ENCODE measurements around the gene TMEM94. TPM values are rescaled to one million over a fixed set of nuclear protein-coding genes. Genes with fewer than 3 reads are reported as not detected.
A peak's percentile ranks its signal among the peaks of the same experiment; 100 is the strongest.
"Not testable (repeated sequence)": the region's sequence is repeated elsewhere in the genome, so short reads cannot be mapped to it uniquely, and the experiment has no call there.

The TMEM94 gene
- total RNA-seq, 1 donor from 2014 or later = 43.2 TPM

- intact Hi-C loops (cut with DNase I) = no loop called here
- Histone ChIP-seq H3K27me3 (no peaks in the 10 kb centered on the region), H3K27ac (no peak overlapping the region), H3K4me1 (peaks cover 12% of the 10 kb centered on the region), H3K4me3 (no peak overlapping the region), H3K36me3 (no peaks in the 10 kb centered on the region), H3K9me3 (no peaks in the 10 kb centered on the region)
- DNase-seq (ENCODE audit: extremely low spot score in 2 of 2) = no peak
- TF ChIP-seq POLR2AphosphoS5 (IDR thresholded peaks at IDR 0.05; ENCODE audit: insufficient read depth in 1 of 2, low read depth in 1 of 2) (no peak), CTCF (IDR thresholded peaks at IDR 0.05) (no peak), POLR2A (IDR thresholded peaks at IDR 0.05) (no peak)
Measured at GRCh38 chr17:75447951-75448856, 8.2 kb upstream of the TMEM94 start.

- no peaks in the 10 kb centered on the region for H3K27me3 ChIP-seq
- H3K36me3 ChIP-seq = no peaks in the 10 kb centered on the region
- intact Hi-C loops (cut with DNase I) = no loop called here
- TF ChIP-seq POLR2AphosphoS5 (IDR thresholded peaks at IDR 0.05; ENCODE audit: insufficient read depth in 1 of 2, low read depth in 1 of 2) (no peak), POLR2A (IDR thresholded peaks at IDR 0.05) (no peak), CTCF (IDR thresholded peaks at IDR 0.05) (no peak)
- H3K27ac ChIP-seq = no peak overlapping the region
- no peaks in the 10 kb centered on the region for H3K9me3 ChIP-seq
- H3K4me1 ChIP-seq = no peaks in the 10 kb centered on the region
- H3K4me3 ChIP-seq = no peak overlapping the region
- no peak for DNase-seq (ENCODE audit: extremely low spot score in 2 of 2)
Measured at GRCh38 chr17:75450270-75450669, 6.2 kb upstream of the TMEM94 start.

- no peaks in the 10 kb centered on the region for H3K36me3 ChIP-seq
- no peaks in the 10 kb centered on the region for H3K27me3 ChIP-seq
- no peak overlapping the region for H3K27ac ChIP-seq
- H3K4me3 ChIP-seq = no peak overlapping the region
- no peaks in the 10 kb centered on the region for H3K9me3 ChIP-seq
- H3K4me1 ChIP-seq = peaks cover 20% of the 10 kb centered on the region
- DNase-seq (ENCODE audit: extremely low spot score in 2 of 2) = no peak
- intact Hi-C loops (cut with DNase I) = no loop called here
- TF ChIP-seq POLR2AphosphoS5 (IDR thresholded peaks at IDR 0.05; ENCODE audit: insufficient read depth in 1 of 2, low read depth in 1 of 2) (no peak), CTCF (IDR thresholded peaks at IDR 0.05) (no peak), POLR2A (IDR thresholded peaks at IDR 0.05) (no peak)
Measured at GRCh38 chr17:75454193-75454592, 2.2 kb upstream of the TMEM94 start.

GRCh38 chr17:75454672-75455071 lies 1.8 kb upstream of the TMEM94 start:
- H3K27ac ChIP-seq; H3K36me3 ChIP-seq; H3K9me3 ChIP-seq; H3K4me3 ChIP-seq; intact Hi-C loops (cut with DNase I); H3K27me3 ChIP-seq; DNase-seq (ENCODE audit: extremely low spot score in 2 of 2): not testable (repeated sequence)
- H3K4me1 ChIP-seq = peaks cover 24% of the 10 kb centered on the region

GRCh38 chr17:75456039-75456416 lies 407 bp upstream of the TMEM94 start:
- Histone ChIP-seq H3K27me3 (no peaks in the 10 kb centered on the region), H3K36me3 (no peaks in the 10 kb centered on the region), H3K4me3 (peak overlapping the region; percentile 70 to 77), H3K9me3 (no peaks in the 10 kb centered on the region), H3K27ac (peak overlapping the region; percentile 73), H3K4me1 (peaks cover 31% of the 10 kb centered on the region)
- no peak for DNase-seq (ENCODE audit: extremely low spot score in 2 of 2)
- intact Hi-C loops (cut with DNase I) = no loop called here
- TF ChIP-seq CTCF (IDR thresholded peaks at IDR 0.05) = peak in 1 of 3 experiments; percentile 6
- no peak for TF ChIP-seq POLR2AphosphoS5 (IDR thresholded peaks at IDR 0.05; ENCODE audit: insufficient read depth in 1 of 2, low read depth in 1 of 2)

All from vagina (tissue), 2 donors.